ENCODE data around the gene SIGLEC10. TPM values are rescaled to one million over a fixed set of nuclear protein-coding genes. Genes with fewer than 3 reads are reported as not detected.

The SIGLEC10 gene
- total and polyA plus RNA-seq, 9 of the 15 experiments (the other 6 are each of a cell fraction or from before 2014, with no cell fraction given), result 0.10 to 1.8 (median 0.82) TPM

GRCh38 chr19:51367565-51368365 lies 49.7 kb downstream of the SIGLEC10 start:
- Histone ChIP-seq H3K4me3 (peak overlapping the region; percentile 75), H3K9me1 (ENCODE audit: control insufficient read depth, insufficient read depth, low read length) (no peaks in the 10 kb centered on the region), H3K4me1 (replicated peaks in 1 of 2; ENCODE audit: control insufficient read depth in 2 of 2, insufficient read depth in 2 of 2, low read length in 2 of 2) (peaks cover 29 to 57% of the 10 kb centered on the region in 2 experiments), H4K20me1 (replicated peaks; ENCODE audit: control insufficient read depth, insufficient read depth, low read length) (no peaks in the 10 kb centered on the region), H3K36me3 (ENCODE audit: control insufficient read depth, insufficient read depth, low read length) (no peaks in the 10 kb centered on the region), H3K4me2 (ENCODE audit: insufficient read depth, low read length) (peak overlapping the region; percentile 95), H3K9ac (ENCODE audit: insufficient read depth in 1 of 2, low read depth in 2 of 2, low read length in 2 of 2) (peak overlapping the region; percentile 93 to 94), H3K27ac (ENCODE audit: extremely low read depth, low read depth, low read length) (peak overlapping the region; percentile 85), H2AFZ (ENCODE audit: low read depth, low read length) (peak overlapping the region; percentile 94), H3K27me3 (ENCODE audit: control insufficient read depth in 2 of 2, insufficient read depth in 2 of 2, low read length in 2 of 2) (no peaks in the 10 kb centered on the region), H3K9me3 (replicated peaks; ENCODE audit: control insufficient read depth, insufficient read depth, low read depth, low read length) (no peaks in the 10 kb centered on the region), H3K79me2 (ENCODE audit: control insufficient read depth, insufficient read depth, low read length) (peaks cover 51% of the 10 kb centered on the region)
- intact Hi-C loops (cut with micrococcal nuclease) (loop anchor here (1.0 kb wide), 1 partner anchor 23 kb away; the partner anchor contains the start of gene C19orf84), in situ Hi-C loops (cut with MboI) (no loop called here)
- BruUV-seq (replicated peaks), result TSS peak; percentile 89
- CTCF ChIA-PET (ENCODE audit: low intra/inter-chr PET ratio), result no interaction called here
- POLR2A ChIA-PET, result interaction anchor here (0.6 to 1.5 kb wide), 15 partner anchors 10 to 277 kb away, joined by 3 to 11 read pairs (median 4); partner anchors contain the start of gene C19orf84
- ATAC-seq (peak; percentile 89), DNase-seq (ENCODE audit: extremely low read depth in 1 of 4, low spot score in 3 of 4) (peak; percentile 96 to 99 (median 97)), FAIRE-seq (peak; percentile 98)
- 1% methylated on average over 48 of the region's 64 CpGs for WGBS (ENCODE audit: insufficient coverage, low coverage, missing lambda C conversion rate)
- no peak for TF ChIP-seq ZNF384 (IDR thresholded peaks at IDR 0.05; ENCODE audit: low read depth, low read length)
- TF ChIP-seq KLF13 (tag; IDR thresholded peaks at IDR 0.05; ENCODE audit: borderline replicate concordance, low read depth), result peak; percentile 76; the same call in 1 of the 2 replicates
- TF ChIP-seq KDM5B (IDR thresholded peaks at IDR 0.05; ENCODE audit: insufficient replicate concordance, low read depth, low read length), result peak; percentile 39
- TF ChIP-seq USF1 (CRISPR knock-in tag; IDR thresholded peaks at IDR 0.05), result peak; percentile 32; the same call in 1 of the 2 replicates
- no peak for TF ChIP-seq ZSCAN32 (CRISPR knock-in tag; IDR thresholded peaks at IDR 0.05)
- no peak for TF ChIP-seq FOXP1 (CRISPR knock-in tag; IDR thresholded peaks at IDR 0.05)
- no peak for TF ChIP-seq YBX1 (IDR thresholded peaks at IDR 0.05)
- 0 out of 2 replicates have a peak, but pooled peaks have one; percentile 20 for TF ChIP-seq FOXP4 (CRISPR knock-in tag; IDR thresholded peaks at IDR 0.05; ENCODE audit: borderline replicate concordance)
- TF ChIP-seq ZNF518B (CRISPR knock-in tag; IDR thresholded peaks at IDR 0.05), result no peak

Data from K562 (cell line).